K562 (cell line): ENCODE results near the gene USP31. TPM values are rescaled to one million over a fixed set of nuclear protein-coding genes. Genes with fewer than 3 reads are reported as not detected.

ENCODE experiments used
- ATAC-seq: fragments of 200-7000 bp; cut with Tn5 transposase; 3 replicates; pipeline ENCODE4 v1.9.1; 2020; ENCODE audit warnings: moderate library complexity
- BruUV-seq: library from RNA; stranded (reverse); fragments of 400-500 nt; replicated peaks from 2 replicates; lab custom pipeline; 2021; lab: Mats Ljungman, UMichigan
- CTCF ChIA-PET: fragments of 300-600 bp; formaldehyde crosslinking; extraction: SDS; loops from one replicate; lab custom pipeline; 2021; ENCODE audit warnings: low intra/inter-chr PET ratio; lab: Yijun Ruan, JAX
- POLR2A ChIA-PET: fragments of 300-600, 350-650 bp; sonication (Branson Sonifier 250); formaldehyde crosslinking; extraction: SDS; loops from one replicate; lab custom pipeline; 2021; ENCODE audit warnings: antibody characterized with exemption, inconsistent platforms; lab: Yijun Ruan, JAX
- DNase-seq, 4 experiments: peaks; one replicate each; pipeline versions ENCODE4 v3.0.0 to v3.0.0-alpha.2; 2011 to 2018; ENCODE audit warnings: low spot score in 3 of 4, mixed read lengths in 3 of 4; ENCODE audit errors: extremely low read depth in 1 of 4
- FAIRE-seq: peaks from 2 replicates; lab custom pipeline; 2011; peaks lifted over from hg19 to GRCh38; lab: Jason Lieb, UNC
- H2AFZ ChIP-seq: 2 replicates; pipeline ENCODE4 v1.6.0; 2011; ENCODE audit warnings: low read depth, low read length, control low read depth, inconsistent platforms
- H3K27ac ChIP-seq: fragments of 200-600 bp; 3 replicates; pipeline ENCODE4 v1.8.0; 2011; ENCODE audit warnings: low read depth, mild to moderate bottlenecking, control low read depth, inconsistent platforms, low read length, moderate library complexity, mixed read lengths; ENCODE audit errors: extremely low read depth
- H3K27me3 ChIP-seq, 2 experiments: fragments of 300-600 bp in 1 of 2; 2 replicates in 1 of 2; 3 replicates in 1 of 2; pipeline versions ENCODE4 v1.6.0 to v1.8.0; 2011; ENCODE audit warnings: inconsistent platforms in 2 of 2, low read length in 2 of 2, mild to moderate bottlenecking in 1 of 2, mixed read lengths in 1 of 2, moderate library complexity in 1 of 2; ENCODE audit not compliant: control insufficient read depth in 2 of 2, insufficient read depth in 2 of 2
- H3K36me3 ChIP-seq: fragments of 300-600 bp; 3 replicates; pipeline ENCODE4 v1.8.0; 2011; ENCODE audit warnings: mild to moderate bottlenecking, low read length, inconsistent platforms; ENCODE audit not compliant: control insufficient read depth, insufficient read depth
- H3K4me1 ChIP-seq, 2 experiments: fragments of 200-600 bp in 1 of 2; replicated peaks in 1 of 2; 2 replicates in 1 of 2; 3 replicates in 1 of 2; pipeline versions ENCODE4 v1.5.1 to v1.8.0; 2011; ENCODE audit warnings: inconsistent platforms in 2 of 2, low read length in 2 of 2, mild to moderate bottlenecking in 1 of 2, mixed read lengths in 1 of 2, moderate library complexity in 1 of 2; ENCODE audit not compliant: control insufficient read depth in 2 of 2, insufficient read depth in 2 of 2
- H3K4me2 ChIP-seq: 2 replicates; pipeline ENCODE4 v1.6.1; 2011; ENCODE audit warnings: low read length, control low read depth, inconsistent platforms, mixed read lengths; ENCODE audit not compliant: insufficient read depth
- H3K4me3 ChIP-seq: fragments of 200-600 bp; sonication (generic), shearing (Covaris generic); 2 replicates; pipeline ENCODE4 v1.5.1; 2016; ENCODE audit warnings: control low read depth, inconsistent platforms
- H3K79me2 ChIP-seq: fragments of 200-600 bp; 3 replicates; pipeline ENCODE4 v1.8.0; 2011; ENCODE audit warnings: low read length, inconsistent platforms; ENCODE audit not compliant: control insufficient read depth, insufficient read depth
- H3K9ac ChIP-seq, 2 experiments: 2 replicates each; pipeline versions ENCODE4 v1.6.0 to v1.6.1; 2011; ENCODE audit warnings: low read depth in 2 of 2, low read length in 2 of 2, control low read depth in 1 of 2, inconsistent platforms in 1 of 2, mild to moderate bottlenecking in 1 of 2, mixed read lengths in 1 of 2; ENCODE audit not compliant: insufficient read depth in 1 of 2
- H3K9me1 ChIP-seq: one replicate; pipeline ENCODE4 v1.6.0; 2011; ENCODE audit warnings: inconsistent platforms, mild to moderate bottlenecking, low read length, moderate library complexity; ENCODE audit not compliant: control insufficient read depth, insufficient read depth
- H3K9me3 ChIP-seq: replicated peaks from 2 replicates; pipeline ENCODE4 v1.5.1; 2011; ENCODE audit warnings: low read depth, low read length, inconsistent platforms; ENCODE audit not compliant: control insufficient read depth, insufficient read depth
- H4K20me1 ChIP-seq: replicated peaks from 2 replicates; pipeline ENCODE4 v1.6.1; 2011; ENCODE audit warnings: low read length, inconsistent platforms, mixed read lengths; ENCODE audit not compliant: control insufficient read depth, insufficient read depth
- CREM ChIP-seq: IDR thresholded peaks from 2 replicates; pipeline ENCODE4 v1.6.1; 2014; ENCODE audit warnings: antibody characterized with exemption, low read depth
- HEY1 ChIP-seq: fragments of 250-450 bp; sonication (Bioruptor Pico); IDR thresholded peaks from 2 replicates; pipeline ENCODE4 v1.5.0; 2020; ENCODE audit warnings: mild to moderate bottlenecking, moderate library complexity, borderline replicate concordance
- MAFF ChIP-seq: IDR thresholded peaks from 2 replicates; pipeline ENCODE4 v1.6.1; 2012; ENCODE audit warnings: low read length, improper control_type of control experiment
- MED1 ChIP-seq: sonication (generic); formaldehyde crosslinking; IDR thresholded peaks from 2 replicates; pipeline ENCODE4 v1.8.1; 2023; ENCODE audit warnings: missing genetic modification reagents, borderline replicate concordance
- SAFB ChIP-seq: fragments of 200-400 bp; formaldehyde crosslinking; IDR thresholded peaks from 2 replicates; pipeline ENCODE4 v1.6.1; 2017; ENCODE audit warnings: low read depth, low read length, borderline replicate concordance
- ZBTB49 ChIP-seq: sonication (generic); formaldehyde crosslinking; IDR thresholded peaks from 2 replicates; pipeline ENCODE4 v1.8.0; 2022; ENCODE audit warnings: missing genetic modification reagents, mild to moderate bottlenecking, borderline replicate concordance
- ZNF316 ChIP-seq: fragments of 450-650 bp; IDR thresholded peaks from 2 replicates; pipeline ENCODE4 v1.6.1; 2016
- WGBS: fragments of 100-300 bp; shearing (Covaris generic); methylation state at CpG from one replicate; pipeline ENCODE4 v1.1.6; 2016; ENCODE audit warnings: low coverage, mixed read lengths; ENCODE audit not compliant: insufficient coverage; ENCODE audit errors: missing lambda C conversion rate; 5-methylcytosine and 5-hydroxymethylcytosine counted together
- in situ Hi-C: fragments of 300-500 bp; cut with MboI; formaldehyde crosslinking; loops from 4 replicates; pipeline ENCODE4 v1.15.0; 2018; ENCODE audit warnings: inconsistent platforms, mixed read lengths
- intact Hi-C: fragments of 100-400 bp; cut with micrococcal nuclease; formaldehyde crosslinking; loops from 2 replicates; pipeline ENCODE4 v1.14.2; 2022
- polyA plus RNA-seq, 8 experiments: library from polyadenylated mRNA; depleted of rRNA in 4 of 8; stranded (reverse) in 5 of 8; unstranded in 3 of 8; fragments of >200 nt; fragmentation: Nextera tagmentation in 2 of 8; fragmentation: Illumina TruSeq in 1 of 8; extraction: Ambion mirVana in 2 of 8; extraction: Trizol in 1 of 8; gene quantifications; 2 replicates each; pipeline versions ENCODE4 v1.2.1 to v1.2.3, GENCODE V29; 2011 to 2014; ENCODE audit warnings: inconsistent platforms in 1 of 8, missing spikeins in 1 of 8
- total RNA-seq, 7 experiments: library from RNA; depleted of rRNA in 6 of 7; stranded (reverse); fragments of >200 nt in 6 of 7; fragmentation: Illumina TruSeq in 2 of 7; extraction: Trizol in 2 of 7; gene quantifications; 2 replicates each; pipeline versions ENCODE4 v1.2.1 to v1.2.3, GENCODE V29; 2011 to 2021; ENCODE audit warnings: low replicate concordance in 1 of 7

USP31 gene
- total and polyA plus RNA-seq, 9 of the 15 experiments (the other 6 are each of a cell fraction or from before 2014, with no cell fraction given) = 0.56 to 4.9 (median 2.9) TPM

- FAIRE-seq (peak; percentile 54), ATAC-seq (peak; percentile 56), DNase-seq (peak in 1 of 4 experiments; percentile 16)
- 17% methylated on average over 7 of the region's 7 CpGs for whole genome bisulfite sequencing
- Histone ChIP-seq H2AFZ (peak overlapping the region; percentile 53; the same call in 1 of the 2 replicates), H3K79me2 (peaks cover 25% of the 10 kb centered on the region), H3K27ac (no peak overlapping the region), H3K36me3 (no peaks in the 10 kb centered on the region; the same call in 2 of the 3 replicates), H3K27me3 (no peaks in the 10 kb centered on the region), H3K9me3 (no peaks in the 10 kb centered on the region), H3K9me1 (no peaks in the 10 kb centered on the region), H3K9ac (no peak overlapping the region), H3K4me2 (peak overlapping the region; percentile 43; the same call in 1 of the 2 replicates), H3K4me3 (no peak overlapping the region), H3K4me1 (peaks cover 3 to 11% of the 10 kb centered on the region in 2 experiments; a peak in 4 of 5 replicates), H4K20me1 (peaks cover 16% of the 10 kb centered on the region)
- TF ChIP-seq MED1 (no peak), MAFF (no peak), CREM (0 out of 2 replicates have a peak, but pooled peaks have one; percentile 3)
- CTCF ChIA-PET = no interaction called here
- intact Hi-C loops (no loop called here), in situ Hi-C loops (no loop called here)
- BruUV-seq = no TSS peak
- POLR2A ChIA-PET = interaction anchor here (0.7 to 1.3 kb wide), 4 partner anchors 14 to 717 kb away, joined by 3 to 5 read pairs (median 3); no protein-coding TSS in a partner anchor
These were observed 7.1 kb downstream of the USP31 start for GRCh38 chr16:23141959-23142740.

GRCh38 chr16:23141500-23141899, 7.8 kb downstream of the USP31 start:
- CTCF ChIA-PET = no interaction called here

More at GRCh38 chr16:23141500-23141899, 7.8 kb downstream of the USP31 start:
- Histone ChIP-seq H2AFZ (no peak overlapping the region), H3K79me2 (peaks cover 25% of the 10 kb centered on the region), H3K36me3 (no peaks in the 10 kb centered on the region; the same call in 2 of the 3 replicates), H3K9me3 (no peaks in the 10 kb centered on the region), H3K4me2 (no peak overlapping the region), H3K9me1 (no peaks in the 10 kb centered on the region), H3K9ac (no peak overlapping the region), H4K20me1 (peaks cover 16% of the 10 kb centered on the region), H3K4me3 (no peak overlapping the region), H3K27ac (no peak overlapping the region), H3K4me1 (peaks cover 0 to 11% of the 10 kb centered on the region in 2 experiments; a peak in 3 of 5 replicates), H3K27me3 (no peaks in the 10 kb centered on the region)
- TF ChIP-seq HEY1 (CRISPR knock-in tag) (no peak), ZBTB49 (CRISPR knock-in tag) (no peak), SAFB (no peak), ZNF316 (peak; percentile 32; the same call in 1 of the 2 replicates)
- ATAC-seq = no peak
- intact Hi-C loops (no loop called here), in situ Hi-C loops (no loop called here)
- whole genome bisulfite sequencing = 84% methylated on average over 6 of the region's 6 CpGs
- BruUV-seq = no TSS peak
- no peak for DNase-seq
- POLR2A ChIA-PET = interaction anchor here (0.6 to 0.7 kb wide), 2 partner anchors 9 to 717 kb away, joined by 3 to 6 read pairs; no protein-coding TSS in a partner anchor
- FAIRE-seq = no peak
